Central memory CD4-positive, alpha-beta T cell (primary cell): ENCODE measurements around the gene DNAH6.
"Not testable (repeated sequence)": the region's sequence is repeated elsewhere in the genome, so short reads cannot be mapped to it uniquely, and the experiment has no call there.

Experiments used
- DNase-seq: peaks from one replicate; pipeline ENCODE4 v3.0.0; 2022
- total RNA-seq, 3 experiments: gene quantifications; one replicate each; lab custom pipeline; 2026; lab: John Stamatoyannopoulos, UW

DNAH6 gene
- 0.07 to 5.0 (median 1.8) reads per million in 3 experiments for total RNA-seq

- DNase-seq = peak; percentile 92
Observed at GRCh38 chr2:84516234-84516986, at the start of gene DNAH6. Gene DNAH6, plus strand, starts transcription at chr2:84516498. Its CDS starts 1,329 bp downstream, at chr2:84517827.

- no peak for DNase-seq
Observed at GRCh38 chr2:84467389-84467788, 48.9 kb upstream of the DNAH6 start.

DNA sequence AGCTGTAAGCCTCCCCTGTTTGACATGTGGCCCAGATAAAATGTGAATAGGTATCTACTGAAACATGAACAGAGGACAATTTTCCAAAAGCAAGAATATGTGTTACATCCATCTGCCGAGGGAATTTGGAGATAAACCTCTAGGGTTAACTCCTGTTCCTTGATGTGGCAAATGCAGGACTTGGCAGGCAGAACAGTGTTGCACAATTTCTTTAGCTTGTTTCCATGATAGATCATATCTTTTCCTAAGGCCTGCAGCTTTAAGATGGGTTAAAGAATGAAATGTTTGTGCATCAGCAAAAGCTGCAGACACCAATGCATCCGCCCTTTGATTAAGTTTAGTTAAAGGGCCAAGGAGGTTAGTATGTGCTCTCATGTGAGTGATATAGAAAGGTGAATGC, 43.9 kb upstream of the DNAH6 start:
- not testable (repeated sequence) for DNase-seq

- no peak for DNase-seq
Observed at GRCh38 chr2:84472856-84473565, 43.3 kb upstream of the DNAH6 start.

- DNase-seq = no peak
Observed at GRCh38 chr2:84474176-84474575, 42.1 kb upstream of the DNAH6 start.

DNA sequence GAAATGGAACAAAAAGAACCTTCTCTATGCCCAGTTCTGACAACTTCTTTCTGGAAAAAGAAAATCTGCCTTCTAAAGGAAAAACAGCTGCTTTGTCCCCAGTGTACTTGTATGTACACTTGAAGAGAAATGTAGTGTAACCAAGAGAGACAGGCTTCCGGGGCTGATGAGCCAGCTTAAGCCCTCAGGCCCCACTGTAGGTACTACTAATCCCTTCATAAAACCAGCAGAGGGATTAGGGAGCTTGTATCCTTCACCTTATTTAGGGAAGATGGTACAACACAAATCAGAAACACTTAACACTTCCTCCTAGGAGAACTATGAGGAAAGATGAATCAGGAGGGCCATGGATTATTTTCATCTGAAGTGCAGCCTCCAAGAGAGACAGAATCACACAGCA, 38.4 kb upstream of the DNAH6 start:
- DNase-seq = no peak

DNA sequence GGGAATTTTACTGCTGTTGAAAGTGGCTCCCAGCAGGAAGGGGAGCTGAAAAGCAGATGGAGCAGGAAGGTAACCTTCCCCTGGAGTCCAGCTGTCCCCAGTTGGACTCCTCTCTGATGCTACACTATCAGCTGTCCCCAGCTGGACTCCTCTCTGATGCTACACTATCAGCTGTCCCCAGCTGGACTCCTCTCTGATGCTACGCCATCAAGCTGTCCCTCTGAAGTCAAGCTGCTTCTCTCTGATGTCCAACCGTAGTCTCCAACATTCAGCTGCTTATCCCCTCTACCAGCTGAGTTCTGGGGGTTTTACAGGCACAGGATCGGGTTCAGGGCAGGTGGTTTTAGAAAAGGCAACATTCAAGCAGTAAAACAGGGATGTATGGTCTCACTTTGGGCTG, 37.4 kb upstream of the DNAH6 start:
- no peak for DNase-seq

DNA sequence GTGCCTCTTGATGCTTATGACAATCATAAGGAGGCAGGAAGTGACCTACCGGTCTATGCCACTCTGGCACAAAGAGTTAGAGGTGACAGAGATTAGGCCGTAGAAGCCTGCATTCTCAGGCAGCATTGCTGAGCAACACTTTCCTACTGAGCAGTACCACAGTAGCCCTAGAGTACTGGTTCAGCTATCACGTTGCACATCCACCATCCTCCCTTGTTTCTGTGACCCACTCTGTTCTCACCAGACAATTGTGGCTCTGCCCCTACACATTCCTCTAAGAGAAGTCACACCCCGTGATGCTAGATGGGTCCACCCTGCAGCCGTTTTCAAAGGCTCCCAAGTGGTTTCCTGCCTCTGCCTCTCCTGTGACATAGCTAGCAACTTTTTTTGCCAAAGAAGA, 34.6 kb upstream of the DNAH6 start:
- DNase-seq = no peak

- DNase-seq = no peak
Observed at GRCh38 chr2:84482603-84483002, 33.7 kb upstream of the DNAH6 start.

GRCh38 chr2:84483320-84483719, 33.0 kb upstream of the DNAH6 start:
- no peak for DNase-seq

- DNase-seq = no peak
Observed at GRCh38 chr2:84486441-84487115, 29.7 kb upstream of the DNAH6 start.

- DNase-seq = no peak
Observed at GRCh38 chr2:84487298-84487996, 28.9 kb upstream of the DNAH6 start.

- DNase-seq = no peak
Observed at GRCh38 chr2:84491256-84491655, 25.0 kb upstream of the DNAH6 start.

GRCh38 chr2:84491741-84492140, 24.6 kb upstream of the DNAH6 start:
- DNase-seq = no peak

DNA sequence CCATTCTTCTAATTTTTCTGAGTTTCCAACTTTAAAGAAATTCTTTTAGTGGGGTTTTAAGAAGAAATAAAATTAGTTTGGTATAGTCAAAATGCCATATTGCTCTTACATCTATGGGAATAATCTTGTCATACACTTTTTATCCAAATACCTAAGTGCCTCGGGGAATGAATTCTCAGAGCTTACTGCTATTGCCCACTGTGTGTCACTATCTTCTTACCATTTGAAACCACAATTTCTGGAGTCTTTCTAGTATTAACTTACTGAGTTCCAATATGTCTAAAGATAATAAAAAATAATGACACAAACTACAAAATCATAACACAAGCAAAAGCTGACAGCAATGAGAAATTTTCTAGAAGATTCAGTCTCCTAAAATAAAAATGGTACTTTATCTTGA, 23.7 kb upstream of the DNAH6 start:
- no peak for DNase-seq

DNA sequence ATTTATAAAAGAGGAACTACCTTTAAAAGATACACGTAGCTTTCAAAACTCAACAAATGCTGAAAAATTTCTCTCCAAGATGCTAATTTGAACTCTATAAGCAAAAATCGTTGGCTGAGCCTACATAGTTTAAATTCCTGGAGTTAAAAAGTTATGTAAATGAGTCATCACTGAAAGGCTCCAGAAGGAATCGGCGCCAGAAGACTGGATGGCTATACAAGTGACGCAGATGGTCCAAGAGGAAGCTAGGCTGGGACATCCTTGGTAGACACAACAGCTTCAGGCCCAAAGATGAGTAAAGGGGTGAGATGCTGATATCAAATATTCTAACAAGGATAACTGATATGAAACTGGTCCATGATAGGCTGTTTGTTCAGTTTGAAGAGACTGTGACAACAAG, 22.8 kb upstream of the DNAH6 start:
- no peak for DNase-seq

GRCh38 chr2:84494070-84494469, 22.2 kb upstream of the DNAH6 start:
- DNase-seq = no peak

- peak; percentile 68 for DNase-seq
Observed at GRCh38 chr2:84495539-84496146, 20.7 kb upstream of the DNAH6 start.

DNA sequence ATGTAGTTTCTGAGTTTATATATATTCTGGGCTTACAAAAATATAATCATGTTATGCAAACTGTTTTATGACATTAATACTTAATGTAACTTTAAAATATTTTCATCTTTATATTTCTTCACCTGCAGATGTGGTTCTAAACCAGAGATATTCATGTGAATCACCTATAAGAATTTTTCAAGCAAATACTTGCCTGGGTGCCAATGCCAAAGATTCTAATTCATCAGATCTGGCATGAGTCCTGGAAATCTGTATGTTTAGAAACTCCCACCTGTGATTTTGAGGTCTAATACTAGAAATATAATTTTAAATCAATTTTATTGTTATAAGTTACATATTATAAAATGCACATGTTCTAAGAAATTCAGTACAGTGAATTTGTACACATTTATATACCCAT, 19.9 kb upstream of the DNAH6 start:
- DNase-seq = no peak

GRCh38 chr2:84497285-84497684, 19.0 kb upstream of the DNAH6 start:
- no peak for DNase-seq

GRCh38 chr2:84498150-84498799, 18.0 kb upstream of the DNAH6 start:
- DNase-seq = no peak

DNA sequence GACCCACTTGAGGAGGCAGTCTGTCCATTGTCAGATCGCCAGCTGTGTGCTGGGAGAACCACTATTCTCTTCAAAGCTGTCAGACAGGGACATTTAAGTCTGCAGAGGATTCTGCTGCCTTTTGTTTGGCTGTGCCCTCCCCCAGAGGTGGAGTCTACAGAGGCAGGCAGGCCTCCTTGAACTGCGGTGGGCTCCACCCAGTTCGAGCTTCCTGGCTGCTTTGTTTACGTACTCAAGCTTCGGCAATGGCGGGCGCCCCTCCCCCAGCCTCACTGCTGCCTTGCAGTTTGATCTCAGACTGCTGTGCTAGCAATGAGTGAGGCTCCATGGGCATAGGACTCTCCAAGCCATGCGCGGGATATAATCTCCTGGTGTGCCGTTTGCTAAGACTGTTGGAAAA, 5.3 kb upstream of the DNAH6 start:
- peak; percentile 52 for DNase-seq
